ENCODE measurements around the gene BRD7. TPM values are rescaled to one million over a fixed set of nuclear protein-coding genes. Genes with fewer than 3 reads are reported as not detected.

The BRD7 gene
- total RNA-seq, 1 experiment from 2014 or later, result 40.0 TPM

DNA sequence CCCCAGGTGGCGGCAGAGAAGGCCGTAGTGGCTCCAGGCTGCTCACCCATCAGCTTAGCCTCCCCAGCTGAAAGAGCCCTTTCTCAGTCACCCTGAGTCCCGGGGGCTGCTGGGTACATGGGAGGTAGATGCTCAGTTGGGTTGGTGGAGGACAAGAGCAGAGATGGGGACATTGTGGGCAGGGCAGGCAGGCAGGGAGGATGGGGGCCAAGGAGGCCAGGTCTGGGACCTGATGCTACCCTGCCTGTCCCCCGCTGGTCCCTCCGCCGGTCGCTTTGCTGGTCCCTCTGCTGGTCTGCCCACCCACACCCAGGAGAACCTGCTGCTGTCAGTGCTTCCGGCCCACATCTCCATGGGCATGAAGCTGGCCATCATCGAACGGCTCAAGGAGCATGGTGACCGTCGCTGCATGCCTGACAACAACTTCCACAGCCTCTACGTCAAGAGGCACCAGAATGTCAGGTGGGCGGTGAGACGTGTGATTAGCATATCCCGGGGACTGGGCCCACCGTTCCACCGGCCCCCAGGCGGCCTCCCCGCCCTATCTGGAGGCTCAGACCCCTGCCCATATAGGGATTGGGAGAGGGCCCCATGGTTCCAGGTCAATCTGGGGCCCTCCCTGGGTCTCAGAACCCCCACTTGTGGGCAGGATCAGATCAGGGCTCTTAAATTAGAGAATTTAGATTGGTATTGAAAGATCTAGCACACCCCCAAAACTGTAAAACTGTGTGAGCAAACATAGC, 75.6 kb downstream of the BRD7 start:
- DNase-seq (no peak), ATAC-seq (no peak)
- H3K9me3 ChIP-seq (ENCODE audit: low read length), result no peaks in the 10 kb centered on the region
- H3K36me3 ChIP-seq (ENCODE audit: low read depth, low read length), result no peaks in the 10 kb centered on the region
- ChIA-PET CTCF (no interaction called here), POLR2A (ENCODE audit: unreplicated experiment) (no interaction called here)
- no peaks in the 10 kb centered on the region for H3K9me2 ChIP-seq (replicated peaks; ENCODE audit: low read length)
- BruUV-seq (replicated peaks), result no TSS peak
- no peak overlapping the region for H3K9ac ChIP-seq (ENCODE audit: low read length)
- no peaks in the 10 kb centered on the region for H3F3A ChIP-seq (ENCODE audit: low read length, unreplicated experiment)
- H3K4me1 ChIP-seq (ENCODE audit: insufficient read depth, low read length), result no peaks in the 10 kb centered on the region
- H4K20me1 ChIP-seq (ENCODE audit: low read length), result no peaks in the 10 kb centered on the region
- no peak overlapping the region for H3K4me2 ChIP-seq (ENCODE audit: low read length)
- no peaks in the 10 kb centered on the region for H3K79me2 ChIP-seq (ENCODE audit: low read length)
- TF ChIP-seq EZH2phosphoT487 (IDR thresholded peaks at IDR 0.05; ENCODE audit: borderline replicate concordance, low read length), result no peak
- TF ChIP-seq, protein P1, sequence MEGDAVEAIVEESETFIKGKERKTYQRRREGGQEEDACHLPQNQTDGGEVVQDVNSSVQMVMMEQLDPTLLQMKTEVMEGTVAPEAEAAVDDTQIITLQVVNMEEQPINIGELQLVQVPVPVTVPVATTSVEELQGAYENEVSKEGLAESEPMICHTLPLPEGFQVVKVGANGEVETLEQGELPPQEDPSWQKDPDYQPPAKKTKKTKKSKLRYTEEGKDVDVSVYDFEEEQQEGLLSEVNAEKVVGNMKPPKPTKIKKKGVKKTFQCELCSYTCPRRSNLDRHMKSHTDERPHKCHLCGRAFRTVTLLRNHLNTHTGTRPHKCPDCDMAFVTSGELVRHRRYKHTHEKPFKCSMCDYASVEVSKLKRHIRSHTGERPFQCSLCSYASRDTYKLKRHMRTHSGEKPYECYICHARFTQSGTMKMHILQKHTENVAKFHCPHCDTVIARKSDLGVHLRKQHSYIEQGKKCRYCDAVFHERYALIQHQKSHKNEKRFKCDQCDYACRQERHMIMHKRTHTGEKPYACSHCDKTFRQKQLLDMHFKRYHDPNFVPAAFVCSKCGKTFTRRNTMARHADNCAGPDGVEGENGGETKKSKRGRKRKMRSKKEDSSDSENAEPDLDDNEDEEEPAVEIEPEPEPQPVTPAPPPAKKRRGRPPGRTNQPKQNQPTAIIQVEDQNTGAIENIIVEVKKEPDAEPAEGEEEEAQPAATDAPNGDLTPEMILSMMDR (conservative IDR thresholded peaks at IDR 0.05; ENCODE audit: low read depth, low read length), result no peak
- TF ChIP-seq EZH2 (IDR thresholded peaks at IDR 0.05; ENCODE audit: low read length, unreplicated experiment), result no peak
- no peaks in the 10 kb centered on the region for H3K27me3 ChIP-seq (ENCODE audit: low read length)
- intact Hi-C loops (cut with micrococcal nuclease), result no loop called here
- H3K4me3 ChIP-seq (ENCODE audit: low read length), result no peak overlapping the region
- no peak overlapping the region for H3K27ac ChIP-seq (ENCODE audit: low read length)
- no peak overlapping the region for H2AFZ ChIP-seq (ENCODE audit: low read length)

DNA sequence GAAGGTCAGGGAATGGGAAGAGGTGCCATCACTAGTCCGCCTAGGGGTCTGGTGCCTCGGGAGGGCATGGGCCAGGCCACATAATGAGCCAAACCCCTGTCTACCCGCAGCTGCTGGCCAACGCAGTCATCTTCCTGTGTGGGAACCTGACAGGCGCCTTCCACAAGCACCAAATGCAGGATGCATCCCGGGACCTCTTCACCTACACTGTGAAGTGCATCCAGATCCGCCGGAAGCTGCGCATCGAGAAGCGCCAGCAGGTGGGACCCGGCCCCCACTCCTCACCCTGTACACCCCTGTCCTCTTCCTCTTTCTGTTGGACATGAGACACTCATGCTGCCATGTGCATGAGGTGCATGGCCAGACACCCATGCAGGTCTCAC, 76.2 kb downstream of the BRD7 start:
- H3K79me2 ChIP-seq (ENCODE audit: low read length), result no peaks in the 10 kb centered on the region
- no peak overlapping the region for H3K27ac ChIP-seq (ENCODE audit: low read length)
- no peaks in the 10 kb centered on the region for H3K9me2 ChIP-seq (replicated peaks; ENCODE audit: low read length)
- intact Hi-C loops (cut with micrococcal nuclease), result no loop called here
- H4K20me1 ChIP-seq (ENCODE audit: low read length), result no peaks in the 10 kb centered on the region
- TF ChIP-seq EZH2 (IDR thresholded peaks at IDR 0.05; ENCODE audit: low read length, unreplicated experiment) (no peak), EZH2phosphoT487 (IDR thresholded peaks at IDR 0.05; ENCODE audit: borderline replicate concordance, low read length) (no peak)
- TF ChIP-seq, protein P1 (conservative IDR thresholded peaks at IDR 0.05; ENCODE audit: low read depth, low read length), result no peak
- no peaks in the 10 kb centered on the region for H3K27me3 ChIP-seq (ENCODE audit: low read length)
- no peak overlapping the region for H3K9ac ChIP-seq (ENCODE audit: low read length)
- H3K4me1 ChIP-seq (ENCODE audit: insufficient read depth, low read length), result no peaks in the 10 kb centered on the region
- no peaks in the 10 kb centered on the region for H3F3A ChIP-seq (ENCODE audit: low read length, unreplicated experiment)
- H2AFZ ChIP-seq (ENCODE audit: low read length), result no peak overlapping the region
- no peaks in the 10 kb centered on the region for H3K9me3 ChIP-seq (ENCODE audit: low read length)
- BruUV-seq (replicated peaks), result no TSS peak
- DNase-seq (no peak), ATAC-seq (no peak)
- ChIA-PET CTCF (no interaction called here), POLR2A (ENCODE audit: unreplicated experiment) (no interaction called here)
- no peak overlapping the region for H3K4me3 ChIP-seq (ENCODE audit: low read length)
- no peak overlapping the region for H3K4me2 ChIP-seq (ENCODE audit: low read length)
- no peaks in the 10 kb centered on the region for H3K36me3 ChIP-seq (ENCODE audit: low read depth, low read length)

DNA sequence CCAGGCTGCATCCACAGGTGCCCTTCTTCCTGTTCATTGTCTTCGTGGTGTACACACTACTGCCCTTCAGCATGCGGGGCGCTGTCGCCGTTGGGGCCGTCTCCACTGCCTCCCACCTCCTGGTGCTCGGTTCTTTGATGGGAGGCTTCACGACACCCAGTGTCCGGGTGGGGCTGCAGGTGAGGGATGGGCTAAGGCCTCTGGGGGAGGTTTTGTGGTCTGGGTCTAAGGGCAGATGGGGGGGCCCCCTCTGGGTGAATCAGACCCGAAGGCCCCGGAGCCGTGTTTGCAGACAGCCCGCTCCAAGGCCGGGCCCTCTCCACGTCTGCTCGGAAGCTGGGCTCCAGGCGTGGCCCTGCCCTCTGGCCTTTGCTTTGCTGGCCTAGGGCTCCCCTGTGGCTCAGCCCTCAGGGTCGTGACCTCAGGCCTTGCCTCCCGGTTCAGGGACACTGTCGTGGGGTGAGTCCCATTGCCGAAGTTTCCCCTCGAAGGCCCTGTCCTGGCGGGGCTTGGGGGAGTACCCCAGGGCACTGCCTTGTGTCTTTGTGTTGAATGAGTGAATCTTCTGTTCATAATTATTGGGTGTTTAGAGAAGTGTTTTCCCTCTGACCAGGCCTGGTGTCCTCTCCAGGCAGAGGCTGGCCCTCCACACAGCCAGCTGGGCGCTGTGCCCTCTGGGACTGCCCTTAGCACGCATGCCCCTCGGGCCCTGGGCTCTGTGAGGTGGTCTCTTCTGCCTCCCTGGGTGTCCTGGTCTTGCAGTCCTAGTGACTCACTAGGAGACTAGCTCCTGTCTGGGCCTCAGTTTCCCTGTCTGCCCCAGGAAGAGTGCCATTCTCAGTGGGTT, 76.8 kb downstream of the BRD7 start:
- intact Hi-C loops (cut with micrococcal nuclease), result no loop called here
- no peak overlapping the region for H3K9ac ChIP-seq (ENCODE audit: low read length)
- H2AFZ ChIP-seq (ENCODE audit: low read length), result no peak overlapping the region
- H3K79me2 ChIP-seq (ENCODE audit: low read length), result no peaks in the 10 kb centered on the region
- H3K4me1 ChIP-seq (ENCODE audit: insufficient read depth, low read length), result no peaks in the 10 kb centered on the region
- DNase-seq (no peak), ATAC-seq (no peak)
- ChIA-PET CTCF (no interaction called here), POLR2A (ENCODE audit: unreplicated experiment) (no interaction called here)
- H3K27ac ChIP-seq (ENCODE audit: low read length), result no peak overlapping the region
- H3K27me3 ChIP-seq (ENCODE audit: low read length), result no peaks in the 10 kb centered on the region
- no peak overlapping the region for H3K4me2 ChIP-seq (ENCODE audit: low read length)
- no peak overlapping the region for H3K4me3 ChIP-seq (ENCODE audit: low read length)
- no peaks in the 10 kb centered on the region for H4K20me1 ChIP-seq (ENCODE audit: low read length)
- H3K9me2 ChIP-seq (replicated peaks; ENCODE audit: low read length), result no peaks in the 10 kb centered on the region
- BruUV-seq (replicated peaks), result no TSS peak
- H3F3A ChIP-seq (ENCODE audit: low read length, unreplicated experiment), result no peaks in the 10 kb centered on the region
- no peak for TF ChIP-seq EZH2 (IDR thresholded peaks at IDR 0.05; ENCODE audit: low read length, unreplicated experiment)
- TF ChIP-seq, protein P1 (conservative IDR thresholded peaks at IDR 0.05; ENCODE audit: low read depth, low read length), result no peak
- no peak for TF ChIP-seq EZH2phosphoT487 (IDR thresholded peaks at IDR 0.05; ENCODE audit: borderline replicate concordance, low read length)
- H3K36me3 ChIP-seq (ENCODE audit: low read depth, low read length), result no peaks in the 10 kb centered on the region
- no peaks in the 10 kb centered on the region for H3K9me3 ChIP-seq (ENCODE audit: low read length)

Measured in PC-3 (cell line).